ENCODE measurements around the gene AUH. TPM values are rescaled to one million over a fixed set of nuclear protein-coding genes. Genes with fewer than 3 reads are reported as not detected.

The AUH gene
- total and polyA plus RNA-seq, 4 experiments from 2014 or later: 9.9 to 25.2 (median 20.7) TPM

DNA sequence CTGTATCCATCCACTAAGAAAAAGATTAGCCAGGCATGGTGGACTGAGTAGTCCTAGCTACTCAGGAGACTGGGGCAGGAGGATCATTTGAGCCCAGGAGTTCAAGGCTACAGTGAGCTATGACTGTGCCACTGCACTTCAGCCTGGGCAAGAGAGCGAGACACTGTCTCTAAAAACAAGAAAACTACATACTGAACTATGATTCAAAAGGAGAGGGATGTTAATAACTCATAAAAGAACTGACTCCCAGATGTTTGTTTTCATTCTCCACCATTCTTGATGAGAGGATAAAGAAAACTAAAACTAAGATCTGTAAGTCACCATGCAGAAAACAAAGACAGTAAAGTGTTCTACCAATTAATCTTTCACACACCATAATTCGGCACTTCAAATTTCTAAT is 53.5 kb downstream of the AUH start:
- Histone ChIP-seq H3K4me3 (ENCODE audit: low read length in 2 of 2) (no peak overlapping the region), H3K27ac (ENCODE audit: low read depth, low read length) (no peak overlapping the region), H3K9me3 (ENCODE audit: control insufficient read depth in 1 of 2, low read length in 2 of 2) (no peaks in the 10 kb centered on the region), H3K27me3 (ENCODE audit: insufficient read depth, low read length) (no peaks in the 10 kb centered on the region), H3K36me3 (ENCODE audit: insufficient read depth, low read length) (peaks cover 4% of the 10 kb centered on the region), H3K4me1 (ENCODE audit: insufficient read depth, low read length) (no peaks in the 10 kb centered on the region)
- peaks cover 0 to 14% (median 10%) of the 10 kb centered on the region in 4 donors for H3K4me1 Mint-ChIP-seq
- ChIA-PET CTCF (ENCODE audit: partially characterized antibody) (interaction anchor here (1.6 kb wide), 1 partner anchor 13 kb away, joined by 3 read pairs; no protein-coding TSS in a partner anchor), POLR2A (ENCODE audit: partially characterized antibody) (no interaction called here)
- H3K27ac Mint-ChIP-seq: peak overlapping the region in 1 of 7 donors; percentile 38
- no peaks in the 10 kb centered on the region for H3K9me3 Mint-ChIP-seq
- no peak for DNase-seq
- peaks cover 22 to 43% of the 10 kb centered on the region in 2 donors for H3K36me3 Mint-ChIP-seq
- H3K4me3 Mint-ChIP-seq: no peak overlapping the region
- no peaks in the 10 kb centered on the region for H3K27me3 Mint-ChIP-seq
- intact Hi-C loops (cut with micrococcal nuclease): no loop called here

DNA sequence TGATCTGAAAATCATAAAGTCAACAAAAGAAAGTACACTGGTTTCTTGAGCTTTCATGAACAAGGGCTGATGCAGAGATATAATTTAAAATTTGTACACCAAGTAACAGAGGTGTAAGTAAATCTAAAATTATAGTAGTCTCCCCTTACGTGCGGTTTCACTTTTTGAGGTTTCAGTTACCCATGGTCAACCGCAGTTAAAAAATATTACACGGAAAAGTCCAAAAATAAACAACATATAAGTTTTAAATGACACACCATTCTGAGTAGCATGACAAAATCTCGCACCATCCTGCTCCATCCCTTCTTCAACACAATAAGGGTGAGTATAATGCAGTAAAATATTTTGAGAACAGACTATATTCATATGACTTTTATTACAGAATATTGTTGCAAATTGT is 54.4 kb downstream of the AUH start:
- peaks cover 22 to 37% of the 10 kb centered on the region in 2 donors for H3K36me3 Mint-ChIP-seq
- CTCF ChIA-PET (ENCODE audit: partially characterized antibody): no interaction called here

DNA sequence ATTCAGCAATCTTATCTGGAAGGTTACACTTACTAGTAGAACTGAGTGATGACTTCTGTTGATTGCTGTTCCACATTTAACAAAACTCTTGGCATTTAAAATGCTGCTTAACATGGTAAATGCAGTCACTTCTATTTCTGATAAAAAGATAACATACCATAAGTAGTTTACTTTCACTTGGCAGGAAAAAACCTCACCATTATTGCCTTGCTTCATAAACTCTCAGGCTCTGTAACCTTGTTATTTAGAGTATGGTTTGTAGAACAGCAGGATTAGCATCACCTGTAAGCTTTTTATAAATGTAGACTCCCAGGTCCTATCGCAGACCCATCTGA is 55.5 kb downstream of the AUH start:
- ChIA-PET POLR2A (ENCODE audit: partially characterized antibody) (no interaction called here), CTCF (ENCODE audit: partially characterized antibody) (no interaction called here)
- peaks cover 0 to 12% (median 5%) of the 10 kb centered on the region in 4 donors for H3K4me1 Mint-ChIP-seq
- Histone ChIP-seq H3K9me3 (ENCODE audit: control insufficient read depth in 1 of 2, low read length in 2 of 2) (no peaks in the 10 kb centered on the region), H3K27ac (ENCODE audit: low read depth, low read length) (no peak overlapping the region), H3K4me3 (ENCODE audit: low read length in 2 of 2) (no peak overlapping the region), H3K27me3 (ENCODE audit: insufficient read depth, low read length) (no peaks in the 10 kb centered on the region), H3K36me3 (ENCODE audit: insufficient read depth, low read length) (peaks cover 4% of the 10 kb centered on the region), H3K4me1 (ENCODE audit: insufficient read depth, low read length) (no peaks in the 10 kb centered on the region)
- peaks cover 22 to 37% of the 10 kb centered on the region in 2 donors for H3K36me3 Mint-ChIP-seq
- no peak overlapping the region for H3K4me3 Mint-ChIP-seq
- no peak overlapping the region for H3K27ac Mint-ChIP-seq
- no peaks in the 10 kb centered on the region for H3K27me3 Mint-ChIP-seq
- intact Hi-C loops (cut with micrococcal nuclease): no loop called here
- DNase-seq: no peak
- H3K9me3 Mint-ChIP-seq: no peaks in the 10 kb centered on the region

More for the DNA sequence above, 54.4 kb downstream of the AUH start:
- no peak overlapping the region for H3K4me3 Mint-ChIP-seq
- POLR2A ChIA-PET (ENCODE audit: partially characterized antibody): no interaction called here
- Histone ChIP-seq H3K27ac (ENCODE audit: low read depth, low read length) (no peak overlapping the region), H3K9me3 (ENCODE audit: control insufficient read depth in 1 of 2, low read length in 2 of 2) (no peaks in the 10 kb centered on the region), H3K4me3 (ENCODE audit: low read length in 2 of 2) (no peak overlapping the region), H3K4me1 (ENCODE audit: insufficient read depth, low read length) (no peaks in the 10 kb centered on the region), H3K27me3 (ENCODE audit: insufficient read depth, low read length) (no peaks in the 10 kb centered on the region), H3K36me3 (ENCODE audit: insufficient read depth, low read length) (peaks cover 4% of the 10 kb centered on the region)
- H3K9me3 Mint-ChIP-seq: no peaks in the 10 kb centered on the region
- no peaks in the 10 kb centered on the region for H3K27me3 Mint-ChIP-seq
- H3K4me1 Mint-ChIP-seq: peaks cover 0 to 13% (median 6%) of the 10 kb centered on the region in 4 donors
- H3K27ac Mint-ChIP-seq: no peak overlapping the region
- DNase-seq: no peak
- intact Hi-C loops (cut with micrococcal nuclease): no loop called here

DNA sequence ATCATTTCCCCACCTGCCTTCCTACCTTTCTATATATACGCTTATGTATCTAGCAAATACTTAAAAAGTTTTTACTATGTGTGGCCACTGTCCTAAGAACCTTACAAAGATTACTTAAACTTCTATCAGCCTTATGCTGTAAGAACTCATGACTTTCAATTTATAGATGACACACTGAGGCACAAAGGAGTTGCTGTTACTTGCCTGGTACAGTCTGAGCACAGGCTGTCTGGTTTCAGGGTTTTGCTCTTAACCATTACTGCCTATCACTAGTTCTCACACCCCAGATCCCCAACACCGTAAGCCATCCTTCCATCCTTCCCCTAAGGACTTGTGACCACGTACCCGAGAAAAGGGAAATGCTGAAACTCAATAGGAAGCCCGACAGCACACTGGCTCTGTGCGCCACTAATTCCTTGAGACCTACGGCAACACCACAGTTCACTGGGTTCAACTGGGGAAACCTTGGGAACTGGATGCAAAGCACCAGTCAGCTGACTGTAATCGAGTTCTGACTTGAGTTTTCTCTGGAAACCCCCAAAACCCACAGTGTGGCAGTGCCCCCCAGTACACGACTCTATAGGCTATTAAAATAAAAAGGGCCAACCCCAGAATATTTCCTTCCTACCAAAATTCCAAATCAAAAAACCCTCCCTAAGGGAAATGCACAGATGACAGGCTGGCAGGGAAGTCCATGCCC is 56.0 kb downstream of the AUH start:
- H3K4me3 Mint-ChIP-seq: no peak overlapping the region
- no peak overlapping the region for H3K27ac Mint-ChIP-seq
- peaks cover 20 to 38% of the 10 kb centered on the region in 2 donors for H3K36me3 Mint-ChIP-seq
- H3K9me3 Mint-ChIP-seq: no peaks in the 10 kb centered on the region
- no peak for DNase-seq
- Histone ChIP-seq H3K9me3 (ENCODE audit: control insufficient read depth in 1 of 2, low read length in 2 of 2) (no peaks in the 10 kb centered on the region), H3K4me3 (ENCODE audit: low read length in 2 of 2) (no peak overlapping the region), H3K36me3 (ENCODE audit: insufficient read depth, low read length) (peaks cover 4% of the 10 kb centered on the region), H3K27ac (ENCODE audit: low read depth, low read length) (no peak overlapping the region), H3K4me1 (ENCODE audit: insufficient read depth, low read length) (no peaks in the 10 kb centered on the region), H3K27me3 (ENCODE audit: insufficient read depth, low read length) (no peaks in the 10 kb centered on the region)
- no peaks in the 10 kb centered on the region for H3K27me3 Mint-ChIP-seq
- ChIA-PET CTCF (ENCODE audit: partially characterized antibody) (no interaction called here), POLR2A (ENCODE audit: partially characterized antibody) (no interaction called here)
- intact Hi-C loops (cut with micrococcal nuclease): no loop called here
- H3K4me1 Mint-ChIP-seq: peaks cover under 1 to 12% (median 5%) of the 10 kb centered on the region in 4 donors

DNA sequence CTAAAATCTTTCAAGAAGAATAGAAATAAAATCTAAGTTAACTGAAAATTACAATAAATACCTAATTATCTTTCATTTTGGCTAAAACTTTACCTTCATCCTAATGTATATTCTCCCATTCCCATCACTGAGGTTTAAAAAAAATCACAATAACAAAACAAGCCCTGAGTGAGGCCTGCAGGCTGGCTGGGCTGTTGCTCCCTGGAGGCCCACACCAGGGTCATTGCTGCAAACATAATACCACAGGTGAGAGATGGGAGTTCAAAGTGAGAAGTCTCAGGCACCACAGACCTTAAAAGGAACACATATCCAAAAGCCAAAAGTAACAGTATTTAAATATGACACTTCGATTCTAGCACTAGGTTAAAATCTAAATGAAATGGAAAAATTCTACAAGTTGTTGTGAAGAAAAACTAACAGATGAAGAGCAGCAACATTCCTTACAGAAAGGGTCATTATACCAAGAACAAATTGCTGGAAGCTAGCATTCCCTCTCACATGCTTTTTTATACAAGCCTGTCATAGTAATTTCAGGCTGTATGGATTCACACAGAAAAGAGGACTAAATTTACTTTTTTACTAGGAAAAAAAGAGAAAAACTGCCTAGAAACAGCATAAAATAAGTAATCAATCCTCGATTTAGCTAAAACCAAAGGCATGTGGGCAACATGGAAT is 57.8 kb downstream of the AUH start:
- intact Hi-C loops (cut with micrococcal nuclease): no loop called here
- Mint-ChIP-seq H3K9me3 (no peaks in the 10 kb centered on the region), H3K27ac (peak overlapping the region in 2 of 7 donors; percentile 6 to 25), H3K4me1 (peaks cover 5 to 11% (median 7%) of the 10 kb centered on the region in 4 donors), H3K36me3 (peaks cover 17 to 40% of the 10 kb centered on the region in 2 donors), H3K27me3 (no peaks in the 10 kb centered on the region), H3K4me3 (no peak overlapping the region)
- DNase-seq: no peak
- CTCF ChIA-PET (ENCODE audit: partially characterized antibody): no interaction called here
- Histone ChIP-seq H3K4me1 (ENCODE audit: insufficient read depth, low read length) (no peaks in the 10 kb centered on the region), H3K4me3 (ENCODE audit: low read length in 2 of 2) (no peak overlapping the region), H3K9me3 (ENCODE audit: control insufficient read depth in 1 of 2, low read length in 2 of 2) (no peaks in the 10 kb centered on the region), H3K27me3 (ENCODE audit: insufficient read depth, low read length) (no peaks in the 10 kb centered on the region), H3K27ac (ENCODE audit: low read depth, low read length) (no peak overlapping the region), H3K36me3 (ENCODE audit: insufficient read depth, low read length) (no peaks in the 10 kb centered on the region)
- POLR2A ChIA-PET (ENCODE audit: partially characterized antibody): no interaction called here

DNA sequence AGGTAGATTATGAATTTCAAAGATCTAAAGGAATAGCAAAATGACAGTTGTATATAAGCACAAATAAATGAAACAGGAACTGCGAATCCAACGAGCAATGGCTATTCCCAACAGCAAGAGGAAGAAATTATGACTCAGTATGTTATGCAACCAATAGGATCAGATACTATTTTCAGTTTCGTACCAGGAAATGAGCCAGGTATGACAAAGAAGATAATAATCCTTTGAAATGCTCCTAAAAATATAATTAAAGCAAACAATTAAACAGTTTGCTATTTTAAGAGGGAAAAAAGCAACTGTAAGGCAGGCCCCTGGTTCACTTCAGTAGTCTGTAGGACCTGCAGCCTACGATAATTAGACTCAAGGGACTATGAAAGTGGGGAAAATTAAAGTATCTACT is 58.9 kb downstream of the AUH start:
- no peaks in the 10 kb centered on the region for H3K9me3 Mint-ChIP-seq
- H3K4me3 Mint-ChIP-seq: no peak overlapping the region
- DNase-seq: no peak
- ChIA-PET CTCF (ENCODE audit: partially characterized antibody) (no interaction called here), POLR2A (ENCODE audit: partially characterized antibody) (no interaction called here)
- peaks cover 5 to 9% (median 7%) of the 10 kb centered on the region in 4 donors for H3K4me1 Mint-ChIP-seq
- no peaks in the 10 kb centered on the region for H3K27me3 Mint-ChIP-seq
- Histone ChIP-seq H3K4me1 (ENCODE audit: insufficient read depth, low read length) (no peaks in the 10 kb centered on the region), H3K4me3 (ENCODE audit: low read length in 2 of 2) (no peak overlapping the region), H3K36me3 (ENCODE audit: insufficient read depth, low read length) (no peaks in the 10 kb centered on the region), H3K27ac (ENCODE audit: low read depth, low read length) (no peak overlapping the region), H3K9me3 (ENCODE audit: control insufficient read depth in 1 of 2, low read length in 2 of 2) (no peaks in the 10 kb centered on the region), H3K27me3 (ENCODE audit: insufficient read depth, low read length) (no peaks in the 10 kb centered on the region)
- intact Hi-C loops (cut with micrococcal nuclease): no loop called here
- peaks cover 17 to 38% of the 10 kb centered on the region in 2 donors for H3K36me3 Mint-ChIP-seq
- H3K27ac Mint-ChIP-seq: no peak overlapping the region

DNA sequence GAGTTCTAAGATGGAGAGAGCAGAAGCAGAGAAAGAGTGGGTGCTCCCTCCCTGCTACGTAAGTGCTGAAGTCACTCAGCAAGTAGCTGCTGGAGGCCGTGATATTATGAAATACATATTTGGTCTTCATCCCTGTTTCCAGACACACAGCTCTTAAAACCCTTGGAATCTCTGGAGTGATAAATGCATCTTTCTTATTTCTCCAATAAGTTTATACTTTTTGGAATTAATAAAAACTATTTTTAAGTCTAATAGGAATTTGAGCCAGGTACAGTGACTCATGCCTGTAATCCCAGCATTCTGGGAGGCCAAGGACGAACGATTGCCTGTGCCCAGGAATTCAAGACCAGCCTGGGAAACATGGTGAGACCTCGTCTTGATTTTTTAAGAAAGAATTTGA is 60.6 kb downstream of the AUH start:
- ChIA-PET POLR2A (ENCODE audit: partially characterized antibody) (no interaction called here), CTCF (ENCODE audit: partially characterized antibody) (no interaction called here)
- Mint-ChIP-seq H3K9me3 (no peaks in the 10 kb centered on the region), H3K4me1 (peaks cover 5 to 7% (median 6%) of the 10 kb centered on the region in 4 donors), H3K27me3 (no peaks in the 10 kb centered on the region), H3K27ac (no peak overlapping the region), H3K4me3 (no peak overlapping the region), H3K36me3 (peaks cover 24 to 38% of the 10 kb centered on the region in 2 donors)
- no peak for DNase-seq
- intact Hi-C loops (cut with micrococcal nuclease): no loop called here
- H3K4me3 ChIP-seq (ENCODE audit: low read length in 2 of 2): no peak overlapping the region
- no peaks in the 10 kb centered on the region for H3K36me3 ChIP-seq (ENCODE audit: insufficient read depth, low read length)
- H3K27me3 ChIP-seq (ENCODE audit: insufficient read depth, low read length): no peaks in the 10 kb centered on the region
- H3K9me3 ChIP-seq (ENCODE audit: control insufficient read depth in 1 of 2, low read length in 2 of 2): no peaks in the 10 kb centered on the region
- no peaks in the 10 kb centered on the region for H3K4me1 ChIP-seq (ENCODE audit: insufficient read depth, low read length)
- no peak overlapping the region for H3K27ac ChIP-seq (ENCODE audit: low read depth, low read length)

All from CD4-positive, alpha-beta memory T cell (primary cell).